NB4 (cell line): ENCODE data around the gene STMND1.

ENCODE experiments used
- DNase-seq: peaks from one replicate; pipeline ENCODE4 v3.0.0; 2010; ENCODE audit warnings: low read depth
- H3K4me3 ChIP-seq: one replicate; pipeline ENCODE4 v1.5.1; 2011; ENCODE audit warnings: mild to moderate bottlenecking, low read depth, low read length, moderate library complexity
- MYC ChIP-seq: IDR thresholded peaks from 2 replicates; pipeline ENCODE4 v1.6.1; 2011; ENCODE audit warnings: low read depth, low read length
- POLR2A ChIP-seq: IDR thresholded peaks from 2 replicates; pipeline ENCODE4 v1.6.1; 2011; ENCODE audit warnings: mild to moderate bottlenecking; ENCODE audit not compliant: insufficient read length; ENCODE audit errors: extremely low read depth
- TF ChIP-seq, protein P1 (sequence below): IDR thresholded peaks from one replicate; pipeline ENCODE4 v1.5.1; 2012; ENCODE audit warnings: low read depth, low read length
- TF ChIP-seq, protein P2 (sequence below): IDR thresholded peaks from 2 replicates; pipeline ENCODE4 v1.6.1; 2011; ENCODE audit warnings: low read depth, low read length

STMND1 gene

DNA sequence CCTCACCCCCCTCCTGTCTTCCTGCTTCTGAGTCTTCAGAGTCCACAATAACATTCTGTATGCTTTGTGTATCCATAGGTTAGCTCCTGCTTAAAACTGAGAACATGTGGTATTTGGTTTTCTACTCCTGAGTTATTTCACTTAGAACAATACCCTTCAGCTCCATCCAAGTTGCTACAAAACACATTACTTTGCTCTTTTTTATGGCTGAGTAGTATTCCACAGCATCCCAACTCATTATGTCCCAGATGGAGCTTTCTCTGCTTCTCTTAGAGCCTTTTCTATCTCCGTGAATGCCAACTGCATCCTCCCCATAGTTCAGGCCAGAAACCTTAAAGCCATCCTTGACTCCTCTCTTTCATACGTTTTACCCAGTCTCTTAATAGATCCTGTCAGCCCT, 55.8 kb downstream of the STMND1 start:
- no peak for DNase-seq
- no peak overlapping the region for H3K4me3 ChIP-seq
- TF ChIP-seq POLR2A (no peak), MYC (no peak)
- TF ChIP-seq, protein P1, sequence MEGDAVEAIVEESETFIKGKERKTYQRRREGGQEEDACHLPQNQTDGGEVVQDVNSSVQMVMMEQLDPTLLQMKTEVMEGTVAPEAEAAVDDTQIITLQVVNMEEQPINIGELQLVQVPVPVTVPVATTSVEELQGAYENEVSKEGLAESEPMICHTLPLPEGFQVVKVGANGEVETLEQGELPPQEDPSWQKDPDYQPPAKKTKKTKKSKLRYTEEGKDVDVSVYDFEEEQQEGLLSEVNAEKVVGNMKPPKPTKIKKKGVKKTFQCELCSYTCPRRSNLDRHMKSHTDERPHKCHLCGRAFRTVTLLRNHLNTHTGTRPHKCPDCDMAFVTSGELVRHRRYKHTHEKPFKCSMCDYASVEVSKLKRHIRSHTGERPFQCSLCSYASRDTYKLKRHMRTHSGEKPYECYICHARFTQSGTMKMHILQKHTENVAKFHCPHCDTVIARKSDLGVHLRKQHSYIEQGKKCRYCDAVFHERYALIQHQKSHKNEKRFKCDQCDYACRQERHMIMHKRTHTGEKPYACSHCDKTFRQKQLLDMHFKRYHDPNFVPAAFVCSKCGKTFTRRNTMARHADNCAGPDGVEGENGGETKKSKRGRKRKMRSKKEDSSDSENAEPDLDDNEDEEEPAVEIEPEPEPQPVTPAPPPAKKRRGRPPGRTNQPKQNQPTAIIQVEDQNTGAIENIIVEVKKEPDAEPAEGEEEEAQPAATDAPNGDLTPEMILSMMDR, result no peak
- TF ChIP-seq, protein P2, sequence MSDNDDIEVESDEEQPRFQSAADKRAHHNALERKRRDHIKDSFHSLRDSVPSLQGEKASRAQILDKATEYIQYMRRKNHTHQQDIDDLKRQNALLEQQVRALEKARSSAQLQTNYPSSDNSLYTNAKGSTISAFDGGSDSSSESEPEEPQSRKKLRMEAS, result no peak

GRCh38 chr6:17159240-17159639, 57.4 kb downstream of the STMND1 start:
- no peak for TF ChIP-seq MYC
- TF ChIP-seq, protein P2, result no peak
- DNase-seq, result no peak
- H3K4me3 ChIP-seq, result no peak overlapping the region

DNA sequence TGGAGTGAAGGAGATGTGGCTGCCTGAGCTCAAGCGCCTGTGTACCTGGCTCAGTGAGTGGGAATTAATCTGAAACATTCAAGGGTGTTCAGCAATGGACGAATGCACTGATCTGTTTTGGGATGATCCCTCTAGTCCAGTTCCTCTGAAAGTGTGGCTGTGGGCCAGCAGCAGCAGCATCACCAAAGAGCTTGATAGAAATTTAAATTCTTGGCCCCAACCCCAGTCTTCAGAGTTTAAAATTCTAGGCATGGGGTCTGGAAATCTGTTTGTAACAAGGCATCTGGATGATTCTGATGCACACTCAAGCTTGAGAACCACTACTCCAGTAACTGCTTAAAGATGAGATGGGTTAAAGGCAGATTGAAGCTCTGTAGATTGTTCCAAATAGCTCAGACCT, 59.2 kb downstream of the STMND1 start:
- no peak for DNase-seq
- no peak overlapping the region for H3K4me3 ChIP-seq
- TF ChIP-seq POLR2A (no peak), MYC (no peak)
- TF ChIP-seq, protein P2, result no peak
- TF ChIP-seq, protein P1, result no peak

- no peak for TF ChIP-seq POLR2A
- DNase-seq, result no peak
Measured at GRCh38 chr6:17165383-17165782, 63.5 kb downstream of the STMND1 start.

DNA sequence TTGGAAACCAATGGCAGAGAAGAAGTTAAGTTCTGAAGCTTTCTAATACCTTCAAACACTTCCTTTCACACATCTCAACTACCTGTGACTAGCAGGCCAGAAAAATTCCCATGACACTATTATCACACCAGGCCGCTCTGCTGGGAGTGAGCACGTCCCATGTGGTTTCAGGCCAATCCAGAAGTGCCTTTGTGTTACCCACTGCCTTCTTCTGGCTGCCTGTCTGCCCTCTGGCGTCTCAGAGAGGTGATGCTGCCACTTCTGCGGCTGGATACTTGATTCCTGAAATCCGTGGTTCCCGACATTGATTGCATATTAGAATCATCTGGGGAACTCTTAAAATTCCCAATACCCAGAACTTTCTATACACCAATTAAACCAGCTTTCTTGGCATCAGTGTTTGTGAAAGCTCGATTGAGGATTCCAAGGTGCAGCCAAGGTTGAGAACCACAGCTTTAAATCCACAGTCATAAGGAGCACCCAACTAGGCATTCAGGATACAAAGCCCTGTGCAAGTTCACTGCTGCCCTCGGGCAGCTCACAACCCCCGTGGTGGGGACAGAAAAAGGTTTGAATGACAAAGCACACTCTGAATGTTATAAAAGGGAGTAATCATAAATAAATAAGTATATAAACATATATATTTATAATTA, 65.6 kb downstream of the STMND1 start:
- no peak overlapping the region for H3K4me3 ChIP-seq
- TF ChIP-seq MYC, result no peak
- TF ChIP-seq, protein P1, result no peak
- no peak for TF ChIP-seq POLR2A
- TF ChIP-seq, protein P2, result no peak
- no peak for DNase-seq

More at GRCh38 chr6:17165383-17165782, 63.5 kb downstream of the STMND1 start:
- no peak overlapping the region for H3K4me3 ChIP-seq

- TF ChIP-seq, protein P1, result no peak
- TF ChIP-seq POLR2A (no peak), MYC (no peak)
- TF ChIP-seq, protein P2, result no peak
- H3K4me3 ChIP-seq, result no peak overlapping the region
- DNase-seq, result no peak
Measured at GRCh38 chr6:17169291-17169690, 67.4 kb downstream of the STMND1 start.

- no peak overlapping the region for H3K4me3 ChIP-seq
- DNase-seq, result no peak
- TF ChIP-seq POLR2A, result no peak
Measured at GRCh38 chr6:17169711-17170110, 67.9 kb downstream of the STMND1 start.
